ENCODE results near the gene ADCY1.

The ADCY1 gene

GRCh38 chr7:45712057-45712689, 138.0 kb downstream of the ADCY1 start:
- Histone ChIP-seq H3K27ac (no peak overlapping the region), H3K36me3 (replicated peaks) (no peaks in the 10 kb centered on the region), H3K27me3 (replicated peaks) (no peaks in the 10 kb centered on the region), H3K4me3 (ENCODE audit: low read depth, low read length) (no peak overlapping the region)
- no peak for DNase-seq
- no peak for TF ChIP-seq CTCF (IDR thresholded peaks at IDR 0.05; ENCODE audit: low read depth, low read length, missing control alignments)
- in situ Hi-C loops (cut with HindIII; ENCODE audit: low pct_ligation_motif_present, low sequenced_read_pairs) = no loop called here

- in situ Hi-C loops (cut with HindIII; ENCODE audit: low pct_ligation_motif_present, low sequenced_read_pairs) = no loop called here
- Histone ChIP-seq H3K36me3 (replicated peaks) (no peaks in the 10 kb centered on the region), H3K27ac (no peak overlapping the region), H3K27me3 (replicated peaks) (no peaks in the 10 kb centered on the region), H3K4me3 (ENCODE audit: low read depth, low read length) (no peak overlapping the region)
- no peak for DNase-seq
- TF ChIP-seq CTCF (IDR thresholded peaks at IDR 0.05; ENCODE audit: low read depth, low read length, missing control alignments) = no peak
Measured at GRCh38 chr7:45712872-45713668, 138.9 kb downstream of the ADCY1 start.

GRCh38 chr7:45713669-45714520, 139.7 kb downstream of the ADCY1 start:
- in situ Hi-C loops (cut with HindIII; ENCODE audit: low pct_ligation_motif_present, low sequenced_read_pairs) = no loop called here
- H3K27ac ChIP-seq = no peak overlapping the region
- TF ChIP-seq CTCF (IDR thresholded peaks at IDR 0.05; ENCODE audit: low read depth, low read length, missing control alignments) = no peak
- H3K27me3 ChIP-seq (replicated peaks) = no peaks in the 10 kb centered on the region
- H3K4me3 ChIP-seq (ENCODE audit: low read depth, low read length) = no peak overlapping the region
- DNase-seq = no peak
- H3K36me3 ChIP-seq (replicated peaks) = no peaks in the 10 kb centered on the region

GRCh38 chr7:45714521-45714820, 140.3 kb downstream of the ADCY1 start:
- in situ Hi-C loops (cut with HindIII; ENCODE audit: low pct_ligation_motif_present, low sequenced_read_pairs) = no loop called here
- DNase-seq = no peak
- Histone ChIP-seq H3K27ac (no peak overlapping the region), H3K36me3 (replicated peaks) (no peaks in the 10 kb centered on the region), H3K4me3 (ENCODE audit: low read depth, low read length) (no peak overlapping the region), H3K27me3 (replicated peaks) (no peaks in the 10 kb centered on the region)
- no peak for TF ChIP-seq CTCF (IDR thresholded peaks at IDR 0.05; ENCODE audit: low read depth, low read length, missing control alignments)

- no peak for DNase-seq
- in situ Hi-C loops (cut with HindIII; ENCODE audit: low pct_ligation_motif_present, low sequenced_read_pairs) = no loop called here
- Histone ChIP-seq H3K4me3 (ENCODE audit: low read depth, low read length) (no peak overlapping the region), H3K36me3 (replicated peaks) (no peaks in the 10 kb centered on the region), H3K27ac (no peak overlapping the region), H3K27me3 (replicated peaks) (no peaks in the 10 kb centered on the region)
- TF ChIP-seq CTCF (IDR thresholded peaks at IDR 0.05; ENCODE audit: low read depth, low read length, missing control alignments) = no peak
Measured at GRCh38 chr7:45715471-45716352, 141.5 kb downstream of the ADCY1 start.
